GM12873 (cell line): ENCODE results near the gene BSND.

Experiments
- TF ChIP-seq, protein P1 (sequence below): IDR thresholded peaks from 2 replicates; pipeline ENCODE4 v1.5.1; 2012; ENCODE audit warnings: low read depth, mild to moderate bottlenecking, moderate library complexity, low read length, control low read depth; ENCODE audit not compliant: insufficient read depth; ENCODE audit errors: missing control alignments

The BSND gene

DNA sequence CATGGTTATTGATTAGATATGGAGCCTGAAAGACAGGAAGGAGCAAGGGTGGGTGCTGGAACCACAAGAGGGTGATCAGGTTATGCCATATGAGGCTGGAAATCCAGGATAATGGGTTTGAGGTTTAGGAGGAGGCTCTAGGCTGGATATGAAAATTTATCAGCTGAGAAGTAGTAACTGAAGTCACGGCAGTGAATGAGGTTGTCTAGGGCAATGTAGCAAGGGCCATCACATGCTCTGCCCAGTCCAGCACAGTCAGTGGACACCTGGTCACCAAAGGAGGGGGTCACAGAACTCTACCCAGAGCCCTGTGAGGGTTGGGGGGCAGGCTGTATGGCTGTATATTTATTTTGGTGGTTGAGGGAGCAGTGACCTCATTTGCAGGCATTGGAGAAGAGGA lies 28.9 kb upstream of the BSND start:
- TF ChIP-seq, protein P1, sequence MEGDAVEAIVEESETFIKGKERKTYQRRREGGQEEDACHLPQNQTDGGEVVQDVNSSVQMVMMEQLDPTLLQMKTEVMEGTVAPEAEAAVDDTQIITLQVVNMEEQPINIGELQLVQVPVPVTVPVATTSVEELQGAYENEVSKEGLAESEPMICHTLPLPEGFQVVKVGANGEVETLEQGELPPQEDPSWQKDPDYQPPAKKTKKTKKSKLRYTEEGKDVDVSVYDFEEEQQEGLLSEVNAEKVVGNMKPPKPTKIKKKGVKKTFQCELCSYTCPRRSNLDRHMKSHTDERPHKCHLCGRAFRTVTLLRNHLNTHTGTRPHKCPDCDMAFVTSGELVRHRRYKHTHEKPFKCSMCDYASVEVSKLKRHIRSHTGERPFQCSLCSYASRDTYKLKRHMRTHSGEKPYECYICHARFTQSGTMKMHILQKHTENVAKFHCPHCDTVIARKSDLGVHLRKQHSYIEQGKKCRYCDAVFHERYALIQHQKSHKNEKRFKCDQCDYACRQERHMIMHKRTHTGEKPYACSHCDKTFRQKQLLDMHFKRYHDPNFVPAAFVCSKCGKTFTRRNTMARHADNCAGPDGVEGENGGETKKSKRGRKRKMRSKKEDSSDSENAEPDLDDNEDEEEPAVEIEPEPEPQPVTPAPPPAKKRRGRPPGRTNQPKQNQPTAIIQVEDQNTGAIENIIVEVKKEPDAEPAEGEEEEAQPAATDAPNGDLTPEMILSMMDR = no peak

DNA sequence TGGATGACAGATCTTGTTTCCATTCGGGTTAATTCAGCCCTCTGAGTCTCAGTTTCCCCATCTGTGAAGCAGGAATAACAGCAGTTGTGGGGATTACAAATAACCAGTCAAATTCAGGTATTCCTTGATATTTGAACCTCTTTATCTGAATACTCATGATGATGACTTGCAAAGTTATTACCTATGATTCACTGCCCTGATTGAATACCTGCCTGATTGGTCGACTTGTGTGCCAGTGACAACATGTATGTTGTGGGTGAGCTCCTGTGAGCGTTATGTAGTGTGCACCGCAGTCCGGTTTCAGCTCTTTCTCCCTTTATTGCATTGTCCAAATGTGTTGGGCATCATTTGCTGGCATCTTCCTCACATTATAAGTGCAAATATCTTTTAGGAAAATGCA lies 27.8 kb upstream of the BSND start:
- TF ChIP-seq, protein P1 = no peak

GRCh38 chr1:54971317-54971791 lies 27.4 kb upstream of the BSND start:
- TF ChIP-seq, protein P1 = no peak

GRCh38 chr1:54972436-54972835 lies 26.3 kb upstream of the BSND start:
- TF ChIP-seq, protein P1 = no peak

- TF ChIP-seq, protein P1 = peak; percentile 26
Measured at GRCh38 chr1:54973205-54973921, 25.4 kb upstream of the BSND start.

DNA sequence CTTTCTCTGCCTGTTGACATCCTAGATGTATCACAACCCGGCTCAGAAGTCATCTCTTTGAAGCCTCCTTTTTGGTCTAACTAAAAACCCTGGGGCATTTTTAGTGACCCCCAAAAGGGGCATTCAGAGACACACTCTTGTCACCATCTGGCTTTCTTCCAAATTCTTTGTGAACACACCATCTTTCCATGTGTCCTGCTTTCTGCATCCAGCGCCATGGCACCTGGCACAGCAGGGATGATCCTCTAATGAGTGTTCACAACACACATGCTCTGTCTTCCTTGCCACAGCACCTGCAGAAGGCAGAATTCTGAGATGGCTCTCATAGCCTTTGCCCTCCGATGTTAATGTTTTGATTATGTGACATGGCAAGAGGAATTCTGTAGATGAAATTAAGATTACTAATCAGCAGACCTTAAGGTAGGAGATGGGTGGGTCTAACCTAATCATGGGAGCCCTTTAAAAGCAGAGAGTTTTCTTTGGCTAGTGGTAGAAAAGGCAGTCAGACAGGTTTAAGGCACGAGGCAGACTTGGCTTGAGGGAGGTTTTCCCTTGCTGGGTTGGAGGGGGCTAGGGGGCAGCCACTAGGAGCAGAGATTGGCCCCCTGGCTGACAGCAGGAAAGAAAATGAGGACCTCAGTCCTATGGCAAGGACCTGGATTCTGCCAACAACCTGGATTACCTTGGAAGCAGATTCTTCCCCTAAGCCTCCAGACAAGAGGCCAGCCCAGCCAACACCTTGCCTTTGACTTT lies 23.2 kb upstream of the BSND start:
- TF ChIP-seq, protein P1 = no peak

DNA sequence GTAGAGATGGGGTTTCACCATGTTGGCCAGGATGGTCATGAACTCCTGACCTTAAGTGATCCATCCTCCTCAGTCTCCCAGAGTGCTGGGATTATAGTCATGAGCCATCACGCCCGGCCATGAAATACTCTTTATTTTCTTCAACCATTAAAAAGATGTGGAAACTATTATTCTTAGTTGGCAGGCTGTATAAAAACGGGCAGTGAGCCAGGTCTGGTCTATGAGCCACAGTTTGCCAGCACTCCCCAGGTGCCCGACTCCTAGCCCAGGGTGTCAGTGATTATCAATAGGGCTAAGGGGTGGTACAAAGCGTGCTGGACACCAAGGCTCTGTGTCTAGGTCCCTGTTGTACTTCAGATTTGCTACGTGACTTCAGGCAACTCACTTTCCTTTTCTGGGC lies 22.0 kb upstream of the BSND start:
- TF ChIP-seq, protein P1 = no peak
